Panc1 (cell line): ENCODE data around the gene HS3ST5. TPM values are rescaled to one million over a fixed set of nuclear protein-coding genes. Genes with fewer than 3 reads are reported as not detected.

ENCODE experiments used
- ATAC-seq: fragments of 200-7000 bp; cut with Tn5 transposase; 2 replicates; pipeline ENCODE4 v1.9.1; 2020; ENCODE audit warnings: mild to moderate bottlenecking, moderate library complexity
- BruUV-seq: library from RNA; stranded (reverse); fragments of 400-500 nt; replicated peaks from 2 replicates; lab custom pipeline; 2021; lab: Mats Ljungman, UMichigan
- CTCF ChIA-PET: fragments of 300-600 bp; sonication (Branson Sonifier 250); formaldehyde crosslinking; loops from one replicate; lab custom pipeline; 2022; ENCODE audit warnings: antibody characterized with exemption; lab: Charles Lee
- POLR2A ChIA-PET: fragments of 300-600 bp; sonication (Branson Sonifier 250); formaldehyde crosslinking; loops from one replicate; lab custom pipeline; 2022; ENCODE audit warnings: antibody characterized with exemption; lab: Charles Lee
- DNase-seq: peaks from one replicate; pipeline ENCODE4 v3.0.0-alpha.2; 2010; ENCODE audit warnings: low read depth, low spot score
- H3K27ac ChIP-seq: 2 replicates; pipeline ENCODE4 v1.5.1; 2011; ENCODE audit warnings: mild to moderate bottlenecking, low read length, inconsistent platforms
- H3K27me3 ChIP-seq: fragments of 200-500 bp; sonication (Bioruptor generic); 2 replicates; pipeline ENCODE4 v1.6.0; 2014; ENCODE audit warnings: low read length, inconsistent platforms; ENCODE audit not compliant: control insufficient read depth, insufficient read depth
- H3K36me3 ChIP-seq: fragments of 200-500 bp; sonication (Bioruptor generic); 2 replicates; pipeline ENCODE4 v1.5.1; 2014; ENCODE audit warnings: inconsistent platforms, mild to moderate bottlenecking, low read length, moderate library complexity; ENCODE audit not compliant: control insufficient read depth, insufficient read depth
- H3K4me1 ChIP-seq: 2 replicates; pipeline ENCODE4 v1.5.1; 2011; ENCODE audit warnings: inconsistent platforms, mild to moderate bottlenecking, low read length, moderate library complexity; ENCODE audit not compliant: control insufficient read depth, insufficient read depth
- H3K4me3 ChIP-seq, 2 experiments: 2 replicates each; pipeline ENCODE4 v1.5.1; 2011 to 2012; ENCODE audit warnings: low read depth in 2 of 2, low read length in 2 of 2, mild to moderate bottlenecking in 2 of 2, inconsistent platforms in 1 of 2, moderate library complexity in 1 of 2
- H3K9me3 ChIP-seq: fragments of 200-500 bp; sonication (Bioruptor generic); 2 replicates; pipeline ENCODE4 v1.5.1; 2014; ENCODE audit warnings: low read depth, mild to moderate bottlenecking, inconsistent platforms, low read length, moderate library complexity; ENCODE audit not compliant: control insufficient read depth, insufficient read depth
- CTCF ChIP-seq: fragments of 450-650 bp; IDR thresholded peaks from 2 replicates; pipeline ENCODE4 v1.5.1; 2017; ENCODE audit warnings: mild to moderate bottlenecking
- POLR2AphosphoS5 ChIP-seq: IDR thresholded peaks from 2 replicates; pipeline ENCODE4 v1.6.1; 2012; ENCODE audit warnings: mild to moderate bottlenecking, low read depth, low read length, moderate library complexity
- REST ChIP-seq, 2 experiments: IDR thresholded peaks; 2 replicates each; pipeline ENCODE4 v1.6.1; 2011 to 2012; ENCODE audit warnings: low read depth in 2 of 2, control low read depth in 1 of 2, low read length in 1 of 2, mild to moderate bottlenecking in 1 of 2, moderate library complexity in 1 of 2; ENCODE audit not compliant: insufficient read depth in 1 of 2
- SIN3A ChIP-seq: IDR thresholded peaks from 2 replicates; pipeline ENCODE4 v1.6.1; 2012; ENCODE audit warnings: low read depth, mild to moderate bottlenecking, low read length, moderate library complexity, borderline replicate concordance; ENCODE audit not compliant: insufficient read depth
- TCF7L2 ChIP-seq: IDR thresholded peaks from 2 replicates; pipeline ENCODE4 v1.6.1; 2011; ENCODE audit warnings: mild to moderate bottlenecking, low read depth, low read length, inconsistent platforms
- in situ Hi-C: cut with HindIII; loops from 2 replicates; pipeline ENCODE4 v1.10.0; 2016; ENCODE audit warnings: low sequenced_read_pairs, low pct_unique_long_range_greater_than_20kb
- intact Hi-C: fragments of 100-400 bp; cut with micrococcal nuclease; formaldehyde crosslinking; loops from one replicate; pipeline ENCODE4 v1.10.0; 2022; ENCODE audit not compliant: unreplicated experiment
- total RNA-seq: library from RNA; stranded (reverse); gene quantifications from one replicate; pipeline ENCODE4 v1.2.1, GENCODE V29; 2021; ENCODE audit not compliant: unreplicated experiment

Gene HS3ST5
- total RNA-seq, 1 experiment from 2014 or later: 0.05 TPM

GRCh38 chr6:114121913-114122662 is 220.7 kb downstream of the HS3ST5 start:
- ChIA-PET POLR2A (no interaction called here), CTCF (no interaction called here)
- BruUV-seq: no TSS peak
- no peaks in the 10 kb centered on the region for H3K36me3 ChIP-seq
- H3K27me3 ChIP-seq: no peaks in the 10 kb centered on the region
- H3K27ac ChIP-seq: no peak overlapping the region
- ATAC-seq (no peak), DNase-seq (no peak)
- intact Hi-C loops (no loop called here), in situ Hi-C loops (no loop called here)
- no peaks in the 10 kb centered on the region for H3K4me1 ChIP-seq
- H3K4me3 ChIP-seq: no peak overlapping the region
- TF ChIP-seq SIN3A (no peak), POLR2AphosphoS5 (no peak), REST (IDR thresholded peaks at IDR 0.05; ENCODE audit: insufficient read depth in 1 of 2, low read depth in 2 of 2, low read length in 1 of 2) (no peak)
- no peaks in the 10 kb centered on the region for H3K9me3 ChIP-seq

- intact Hi-C loops (no loop called here), in situ Hi-C loops (no loop called here)
- Histone ChIP-seq H3K36me3 (no peaks in the 10 kb centered on the region), H3K4me1 (no peaks in the 10 kb centered on the region), H3K27me3 (no peaks in the 10 kb centered on the region), H3K9me3 (no peaks in the 10 kb centered on the region), H3K27ac (no peak overlapping the region), H3K4me3 (no peak overlapping the region)
- ChIA-PET POLR2A (no interaction called here), CTCF (no interaction called here)
- no TSS peak for BruUV-seq
- DNase-seq: no peak
- no peak for ATAC-seq
- TF ChIP-seq TCF7L2: no peak
- TF ChIP-seq POLR2AphosphoS5: no peak
- no peak for TF ChIP-seq SIN3A
- no peak for TF ChIP-seq REST (IDR thresholded peaks at IDR 0.05; ENCODE audit: insufficient read depth in 1 of 2, low read depth in 2 of 2, low read length in 1 of 2)
- TF ChIP-seq CTCF: no peak
These were observed 223.8 kb downstream of the HS3ST5 start for GRCh38 chr6:114119056-114119455.
